ENCODE data around the gene CNTN2. TPM values are rescaled to one million over a fixed set of nuclear protein-coding genes. Genes with fewer than 3 reads are reported as not detected.

CNTN2 gene
- total RNA-seq, 1 experiment from 2014 or later: not detected

DNA sequence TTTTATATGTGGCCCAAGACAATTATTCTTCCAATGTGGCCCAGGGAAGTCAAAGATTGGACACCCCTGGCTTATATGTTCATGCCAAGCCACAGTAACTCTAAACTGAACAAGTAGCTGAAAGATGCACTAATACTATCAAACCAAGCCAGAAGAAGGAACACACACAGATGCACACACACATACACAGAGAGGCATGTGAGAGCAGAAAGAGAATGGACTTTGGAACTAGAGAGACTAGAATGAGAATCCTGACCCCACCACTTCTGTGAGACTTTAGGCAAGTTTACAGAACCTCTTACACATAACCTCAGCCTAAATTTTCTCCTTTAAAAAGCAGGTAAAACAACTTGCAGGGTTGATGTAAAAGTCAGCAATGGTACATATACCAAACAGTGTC is 52.4 kb downstream of the CNTN2 start:
- H3K36me3 Mint-ChIP-seq (ENCODE audit: insufficient read depth, unreplicated experiment): peaks cover 22% of the 10 kb centered on the region
- intact Hi-C loops (cut with micrococcal nuclease; ENCODE audit: unreplicated experiment): no loop called here
- no peak for DNase-seq
- TF ChIP-seq, protein P1, sequence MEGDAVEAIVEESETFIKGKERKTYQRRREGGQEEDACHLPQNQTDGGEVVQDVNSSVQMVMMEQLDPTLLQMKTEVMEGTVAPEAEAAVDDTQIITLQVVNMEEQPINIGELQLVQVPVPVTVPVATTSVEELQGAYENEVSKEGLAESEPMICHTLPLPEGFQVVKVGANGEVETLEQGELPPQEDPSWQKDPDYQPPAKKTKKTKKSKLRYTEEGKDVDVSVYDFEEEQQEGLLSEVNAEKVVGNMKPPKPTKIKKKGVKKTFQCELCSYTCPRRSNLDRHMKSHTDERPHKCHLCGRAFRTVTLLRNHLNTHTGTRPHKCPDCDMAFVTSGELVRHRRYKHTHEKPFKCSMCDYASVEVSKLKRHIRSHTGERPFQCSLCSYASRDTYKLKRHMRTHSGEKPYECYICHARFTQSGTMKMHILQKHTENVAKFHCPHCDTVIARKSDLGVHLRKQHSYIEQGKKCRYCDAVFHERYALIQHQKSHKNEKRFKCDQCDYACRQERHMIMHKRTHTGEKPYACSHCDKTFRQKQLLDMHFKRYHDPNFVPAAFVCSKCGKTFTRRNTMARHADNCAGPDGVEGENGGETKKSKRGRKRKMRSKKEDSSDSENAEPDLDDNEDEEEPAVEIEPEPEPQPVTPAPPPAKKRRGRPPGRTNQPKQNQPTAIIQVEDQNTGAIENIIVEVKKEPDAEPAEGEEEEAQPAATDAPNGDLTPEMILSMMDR (IDR thresholded peaks at IDR 0.05; ENCODE audit: unreplicated experiment): no peak
- no TSS peak for BruUV-seq (replicated peaks)
- CTCF ChIA-PET: interaction anchor here (0.5 kb wide), 1 partner anchor 111 kb away, joined by 3 read pairs; no protein-coding TSS in a partner anchor
- no peaks in the 10 kb centered on the region for H3K9me3 Mint-ChIP-seq (ENCODE audit: low read depth, unreplicated experiment)
- no peaks in the 10 kb centered on the region for H3K4me1 Mint-ChIP-seq (ENCODE audit: low read depth, unreplicated experiment)
- H3K27me3 Mint-ChIP-seq (ENCODE audit: unreplicated experiment): no peaks in the 10 kb centered on the region
- no peak overlapping the region for H3K27ac Mint-ChIP-seq (ENCODE audit: unreplicated experiment)
- H3K4me3 Mint-ChIP-seq (ENCODE audit: low read depth, unreplicated experiment): no peak overlapping the region

DNA sequence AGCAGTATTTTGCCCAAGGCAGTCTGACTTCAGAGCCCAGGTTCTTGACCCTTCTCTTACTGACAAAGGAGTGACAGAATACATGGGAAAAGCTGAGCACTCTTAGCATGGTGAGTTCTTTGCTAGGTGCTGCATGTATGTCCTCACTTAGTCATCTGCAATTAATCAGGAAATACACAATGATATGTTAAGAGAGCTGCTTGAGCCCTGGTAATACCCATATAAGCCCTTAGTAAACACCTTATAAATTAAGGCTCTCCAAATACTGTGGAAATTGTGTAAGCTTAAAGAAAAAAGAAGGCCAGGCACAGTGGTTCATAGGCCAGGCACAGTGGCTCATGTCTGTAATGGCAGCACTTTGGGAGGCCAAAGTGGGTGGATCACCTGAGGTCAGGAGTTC is 55.2 kb downstream of the CNTN2 start:
- TF ChIP-seq, protein P1 (IDR thresholded peaks at IDR 0.05; ENCODE audit: unreplicated experiment): no peak
- intact Hi-C loops (cut with micrococcal nuclease; ENCODE audit: unreplicated experiment): no loop called here
- no peak for DNase-seq
- no TSS peak for BruUV-seq (replicated peaks)
- H3K9me3 Mint-ChIP-seq (ENCODE audit: low read depth, unreplicated experiment): no peaks in the 10 kb centered on the region
- CTCF ChIA-PET: interaction anchor here (1.1 kb wide), 1 partner anchor 11 kb away, joined by 3 read pairs; no protein-coding TSS in a partner anchor
- no peaks in the 10 kb centered on the region for H3K4me1 Mint-ChIP-seq (ENCODE audit: low read depth, unreplicated experiment)
- H3K27me3 Mint-ChIP-seq (ENCODE audit: unreplicated experiment): no peaks in the 10 kb centered on the region
- H3K4me3 Mint-ChIP-seq (ENCODE audit: low read depth, unreplicated experiment): no peak overlapping the region
- no peak overlapping the region for H3K27ac Mint-ChIP-seq (ENCODE audit: unreplicated experiment)
- H3K36me3 Mint-ChIP-seq (ENCODE audit: insufficient read depth, unreplicated experiment): peaks cover 47% of the 10 kb centered on the region

DNA sequence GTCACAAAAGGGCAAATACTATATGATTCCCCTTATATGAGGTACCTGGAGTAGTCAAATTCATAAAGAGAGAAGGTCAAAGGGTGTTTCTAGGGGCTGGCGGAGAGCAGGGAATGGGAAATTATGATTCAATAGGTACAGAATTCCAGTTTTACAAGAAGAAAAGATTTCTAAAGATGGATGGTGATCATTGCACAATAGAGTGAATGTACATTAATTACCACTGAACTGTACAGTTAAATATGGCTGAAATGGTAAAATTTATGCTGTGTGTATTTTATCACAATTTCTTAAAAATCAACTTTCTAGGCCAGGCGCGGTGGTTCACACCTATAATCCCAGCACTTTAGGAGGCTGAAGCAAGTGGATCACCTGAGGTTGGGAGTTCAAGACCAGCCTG is 59.4 kb downstream of the CNTN2 start:
- intact Hi-C loops (cut with micrococcal nuclease; ENCODE audit: unreplicated experiment): no loop called here
- peaks cover 53% of the 10 kb centered on the region for H3K36me3 Mint-ChIP-seq (ENCODE audit: insufficient read depth, unreplicated experiment)
- TF ChIP-seq, protein P1 (IDR thresholded peaks at IDR 0.05; ENCODE audit: unreplicated experiment): no peak

DNA sequence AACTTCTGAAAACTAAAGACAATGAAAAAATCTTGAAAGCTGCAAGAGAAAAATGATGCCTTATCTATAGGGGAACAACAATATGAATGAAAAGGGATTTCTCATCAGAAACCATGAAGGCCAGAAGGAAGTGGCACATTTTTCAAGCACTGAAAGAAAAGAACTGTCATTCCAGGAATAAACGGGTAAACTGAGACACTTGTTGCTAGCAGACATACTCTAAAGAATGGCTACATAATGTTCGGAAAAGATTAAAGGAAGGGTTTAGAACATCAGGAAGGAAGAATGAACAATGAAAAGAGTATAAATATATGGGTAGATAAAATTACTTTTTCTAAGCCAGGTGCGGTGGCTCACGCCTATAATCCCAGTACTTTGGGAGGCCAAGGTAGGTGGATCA is 64.3 kb downstream of the CNTN2 start:
- intact Hi-C loops (cut with micrococcal nuclease; ENCODE audit: unreplicated experiment): no loop called here
- CTCF ChIA-PET: interaction anchor here (0.7 kb wide), 1 partner anchor 280 kb away, joined by 5 read pairs; no protein-coding TSS in a partner anchor
- Mint-ChIP-seq H3K36me3 (ENCODE audit: insufficient read depth, unreplicated experiment) (peaks cover 30% of the 10 kb centered on the region), H3K4me3 (ENCODE audit: low read depth, unreplicated experiment) (no peak overlapping the region), H3K27me3 (ENCODE audit: unreplicated experiment) (no peaks in the 10 kb centered on the region), H3K4me1 (ENCODE audit: low read depth, unreplicated experiment) (no peaks in the 10 kb centered on the region), H3K27ac (ENCODE audit: unreplicated experiment) (no peak overlapping the region), H3K9me3 (ENCODE audit: low read depth, unreplicated experiment) (no peaks in the 10 kb centered on the region)
- TF ChIP-seq, protein P1 (IDR thresholded peaks at IDR 0.05; ENCODE audit: unreplicated experiment): no peak
- no TSS peak for BruUV-seq (replicated peaks)
- no peak for DNase-seq

More for the DNA sequence above, 59.4 kb downstream of the CNTN2 start:
- Mint-ChIP-seq H3K27me3 (ENCODE audit: unreplicated experiment) (no peaks in the 10 kb centered on the region), H3K4me3 (ENCODE audit: low read depth, unreplicated experiment) (no peak overlapping the region), H3K27ac (ENCODE audit: unreplicated experiment) (no peak overlapping the region), H3K4me1 (ENCODE audit: low read depth, unreplicated experiment) (no peaks in the 10 kb centered on the region), H3K9me3 (ENCODE audit: low read depth, unreplicated experiment) (no peaks in the 10 kb centered on the region)
- no peak for DNase-seq
- CTCF ChIA-PET: interaction anchor here (0.7 kb wide), 1 partner anchor 127 kb away, joined by 4 read pairs; no protein-coding TSS in a partner anchor
- no TSS peak for BruUV-seq (replicated peaks)
